Ammon's horn (tissue), 1 donor: ENCODE measurements around the gene TPH2.
A peak's percentile ranks its signal among the peaks of the same experiment; 100 is the strongest.

Source experiments
- DNase-seq: peaks from one replicate; pipeline ENCODE4 v3.0.0-alpha.2; 2016; ENCODE audit warnings: low spot score

Gene TPH2

DNA sequence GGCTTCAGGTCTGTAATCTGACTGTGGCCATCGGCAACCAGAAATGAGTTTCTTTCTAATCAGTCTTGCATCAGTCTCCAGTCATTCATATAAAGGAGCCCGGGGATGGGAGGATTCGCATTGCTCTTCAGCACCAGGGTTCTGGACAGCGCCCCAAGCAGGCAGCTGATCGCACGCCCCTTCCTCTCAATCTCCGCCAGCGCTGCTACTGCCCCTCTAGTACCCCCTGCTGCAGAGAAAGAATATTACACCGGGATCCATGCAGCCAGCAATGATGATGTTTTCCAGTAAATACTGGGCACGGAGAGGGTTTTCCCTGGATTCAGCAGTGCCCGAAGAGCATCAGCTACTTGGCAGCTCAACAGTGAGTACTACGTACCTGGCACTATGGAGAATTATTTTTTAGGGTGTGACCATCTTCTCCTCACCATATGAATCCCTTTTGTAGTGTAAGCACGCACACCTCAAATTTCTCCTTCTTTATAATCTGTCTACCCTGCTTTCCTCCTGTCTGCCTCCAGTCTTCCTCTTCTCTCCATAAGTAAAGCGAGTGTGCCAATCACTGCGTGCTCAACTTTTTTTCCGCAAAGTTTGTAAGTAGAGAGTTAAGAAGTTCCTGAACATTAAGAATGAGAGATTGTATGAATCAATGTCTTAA lies at the start of gene TPH2:
Gene TPH2, plus strand, starts transcription at position 118 of the 658 bp plus-strand sequence. Its CDS starts 142 bp downstream, at position 260.
- DNase-seq: peak; percentile 59

DNA sequence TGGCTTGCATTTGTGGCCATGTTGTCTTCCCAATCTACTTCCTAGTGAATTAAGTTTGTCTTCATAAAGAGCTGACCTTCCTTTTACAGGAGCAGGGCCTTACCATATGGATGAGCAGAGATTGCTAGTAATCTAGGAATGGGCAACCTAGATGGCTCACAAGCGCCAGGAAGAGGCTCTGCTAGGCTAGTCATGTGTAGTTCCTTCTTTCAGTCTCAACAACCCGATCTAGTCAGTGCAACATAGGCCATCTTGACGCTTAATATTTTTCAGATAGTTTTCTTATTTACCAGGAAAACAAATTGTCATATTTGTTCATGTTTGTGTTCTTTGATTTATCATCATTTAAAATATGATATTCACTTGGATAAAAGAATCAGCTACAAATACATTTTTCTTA lies 48.2 kb upstream of the TPH2 start:
- DNase-seq: no peak

DNA sequence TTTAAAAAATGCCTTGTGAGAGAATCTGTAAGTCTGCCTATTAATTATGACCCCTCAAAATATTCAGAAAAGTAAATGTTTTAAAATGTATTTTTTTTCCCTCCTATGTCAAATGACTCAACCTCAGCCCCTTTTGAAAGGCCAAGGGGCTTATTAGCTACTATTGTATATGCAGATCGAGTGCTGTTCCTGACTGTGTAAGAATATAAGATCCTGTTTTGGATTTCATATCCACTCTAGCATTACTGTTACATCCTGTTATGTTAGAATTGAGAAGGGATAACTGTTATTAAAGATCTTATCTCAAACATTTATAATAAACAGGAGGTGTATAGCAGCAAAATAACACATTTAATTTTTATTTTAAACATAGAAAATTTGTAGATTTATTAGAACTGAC lies 46.6 kb upstream of the TPH2 start:
- DNase-seq: no peak

DNA sequence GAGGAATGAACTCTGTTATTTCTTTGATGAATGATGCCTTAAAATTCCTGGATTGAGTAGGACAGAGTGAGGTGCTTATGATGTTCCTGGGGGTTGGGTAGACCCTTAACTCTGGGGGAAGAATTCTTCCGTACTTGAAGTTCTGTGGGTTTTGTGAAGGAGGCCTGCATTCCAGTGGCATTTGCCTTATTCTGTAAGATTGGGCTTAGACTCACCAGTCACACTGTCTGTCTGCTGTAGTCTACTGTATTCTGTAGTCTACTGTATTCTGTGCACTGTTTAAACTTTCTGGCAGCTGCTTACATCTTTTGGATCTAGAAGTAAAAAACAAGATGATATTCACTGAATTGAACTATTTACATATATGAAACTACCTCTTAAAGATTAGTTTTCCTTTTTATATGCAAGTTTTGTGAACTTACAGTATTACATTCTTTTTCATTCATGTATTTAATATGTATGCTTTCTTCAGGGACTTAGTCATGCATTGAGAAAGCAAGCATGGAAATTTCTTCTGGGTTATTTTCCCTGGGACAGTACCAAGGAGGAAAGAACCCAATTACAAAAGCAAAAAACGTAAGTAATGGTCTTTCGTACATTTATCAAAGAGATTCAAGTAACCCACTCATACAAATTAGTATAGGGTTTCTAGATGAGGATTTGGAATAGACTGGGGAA lies 42.3 kb upstream of the TPH2 start:
- DNase-seq: no peak

DNA sequence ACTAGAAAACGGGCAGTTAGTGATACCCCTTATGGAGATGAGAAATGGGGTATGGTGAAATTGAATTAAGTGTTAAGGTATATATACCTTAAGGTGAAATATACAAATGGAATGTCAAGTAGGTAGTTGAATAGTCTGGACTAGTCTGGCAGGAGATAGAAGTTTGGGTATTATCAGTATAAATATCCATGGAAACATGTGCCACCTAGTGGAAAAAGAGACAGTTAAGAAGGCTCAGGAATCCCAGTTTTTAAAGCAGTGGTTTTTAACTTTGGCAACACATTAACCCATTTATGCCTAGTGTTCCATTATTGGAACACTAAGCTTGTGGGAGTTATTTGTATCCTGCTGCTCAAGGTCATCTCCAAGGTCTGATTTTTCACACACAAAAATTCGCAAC lies 38.6 kb upstream of the TPH2 start:
- DNase-seq: no peak

DNA sequence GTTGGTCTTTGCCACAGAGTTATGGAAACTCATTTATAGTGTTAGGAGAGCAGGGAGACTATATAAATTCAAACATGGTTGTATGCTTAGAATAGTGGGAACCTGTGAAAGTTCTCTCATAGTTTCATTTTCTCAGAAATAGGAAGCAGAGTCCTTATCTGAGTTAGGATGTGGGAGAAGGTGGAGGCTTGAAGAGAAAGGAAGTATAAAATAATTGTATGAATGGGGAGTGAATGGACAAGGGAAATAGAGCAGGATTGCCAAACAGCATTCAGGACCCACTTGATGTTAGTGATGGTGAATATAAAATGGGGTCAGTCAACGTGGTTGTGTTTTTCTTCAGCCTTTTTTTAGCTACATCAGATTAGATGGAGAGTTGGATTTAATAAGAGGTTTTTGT lies 34.0 kb upstream of the TPH2 start:
- DNase-seq: no peak

DNA sequence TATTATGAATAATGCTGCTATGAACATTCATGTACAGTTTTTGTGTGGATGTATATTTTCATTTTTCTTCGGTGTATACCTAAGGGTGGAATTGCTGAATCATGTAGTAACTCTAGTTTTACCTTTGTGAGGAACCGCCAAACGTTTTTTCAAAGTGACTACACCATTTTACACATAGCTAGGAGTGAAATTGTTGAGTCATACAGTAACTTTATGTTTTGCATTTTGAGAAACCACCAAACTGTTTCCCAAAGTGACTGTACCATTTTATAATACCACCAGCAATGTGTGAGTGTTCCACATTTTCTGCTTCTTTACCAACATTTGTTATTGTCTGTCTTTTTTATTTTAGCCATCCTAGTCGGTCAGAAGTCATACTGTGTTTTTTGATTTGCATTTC lies 3.1 kb upstream of the TPH2 start:
- no peak for DNase-seq

DNA sequence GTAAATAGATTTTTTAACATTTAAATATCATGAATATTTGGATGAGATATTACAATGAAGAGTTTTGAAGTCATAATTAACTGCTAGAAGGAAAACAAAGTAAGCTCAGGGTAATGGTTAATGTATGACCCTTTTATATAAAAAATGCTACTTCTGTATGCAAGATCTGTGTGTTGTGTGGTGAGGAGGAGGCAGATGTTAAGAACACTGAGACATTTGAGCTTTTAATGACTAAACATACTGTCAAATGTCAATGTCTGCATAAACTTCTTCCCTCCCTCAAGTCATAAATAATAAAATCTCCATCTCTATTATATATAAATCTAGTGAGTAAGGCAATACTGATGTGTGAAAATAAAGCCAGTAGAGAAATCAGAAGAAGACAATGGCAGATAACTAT lies 1.4 kb downstream of the TPH2 start:
- no peak for DNase-seq

DNA sequence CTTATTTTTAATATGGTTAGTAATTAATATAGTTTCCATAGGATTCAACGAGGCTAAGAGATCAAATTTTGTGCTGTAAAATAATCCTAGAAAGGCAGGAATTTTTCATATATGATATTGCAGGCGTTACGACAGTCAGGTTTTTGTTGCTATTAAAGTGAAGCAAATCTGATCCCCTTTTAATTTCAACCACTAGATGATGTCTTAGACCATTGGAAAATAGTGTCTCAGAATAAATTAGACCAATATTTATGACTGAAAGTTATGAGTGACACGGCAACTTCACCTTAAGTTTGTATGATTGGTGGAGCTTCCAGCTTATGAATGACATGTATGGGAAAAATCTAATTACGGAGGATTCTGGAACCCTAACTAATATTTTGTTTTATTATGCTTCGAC lies 2.5 kb downstream of the TPH2 start:
- no peak for DNase-seq

DNA sequence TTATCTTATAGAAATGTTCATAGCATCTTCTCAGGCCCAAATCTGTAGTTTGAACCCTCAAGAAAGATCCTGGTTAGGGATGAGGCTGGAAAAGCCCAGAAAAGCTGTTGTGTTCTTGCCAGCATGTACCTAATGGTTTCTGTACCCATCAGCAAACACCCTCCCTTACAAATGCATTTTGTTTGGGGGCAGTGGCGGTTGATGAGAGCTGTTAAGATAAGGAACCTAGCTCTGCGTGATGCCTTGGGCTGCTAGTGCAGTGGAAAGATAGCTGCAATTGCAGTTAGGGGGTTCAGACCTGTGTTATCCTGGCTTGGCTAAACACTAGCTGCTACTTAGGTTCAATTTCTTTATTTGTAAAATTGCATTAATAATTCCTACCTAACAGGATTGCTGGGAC lies 3.6 kb downstream of the TPH2 start:
- DNase-seq: no peak

DNA sequence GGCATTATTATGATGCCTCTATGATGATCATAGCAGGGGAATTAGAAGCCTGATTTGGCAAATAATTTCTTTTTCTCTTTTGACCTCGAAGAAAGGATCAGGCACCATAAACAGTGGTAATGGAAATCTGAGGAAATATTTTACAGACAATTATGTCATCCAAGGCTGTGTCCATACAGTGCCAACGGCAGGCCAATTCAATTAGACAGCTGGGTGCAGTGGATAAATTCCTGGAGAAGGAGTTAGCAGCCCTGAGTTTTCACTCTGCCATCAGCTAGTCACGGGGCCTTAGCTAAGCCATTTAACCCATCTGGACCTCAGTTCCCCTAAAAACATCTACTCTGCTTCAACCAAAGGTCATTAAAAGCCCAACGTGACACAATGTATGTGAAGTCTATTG lies 4.1 kb downstream of the TPH2 start:
- no peak for DNase-seq

DNA sequence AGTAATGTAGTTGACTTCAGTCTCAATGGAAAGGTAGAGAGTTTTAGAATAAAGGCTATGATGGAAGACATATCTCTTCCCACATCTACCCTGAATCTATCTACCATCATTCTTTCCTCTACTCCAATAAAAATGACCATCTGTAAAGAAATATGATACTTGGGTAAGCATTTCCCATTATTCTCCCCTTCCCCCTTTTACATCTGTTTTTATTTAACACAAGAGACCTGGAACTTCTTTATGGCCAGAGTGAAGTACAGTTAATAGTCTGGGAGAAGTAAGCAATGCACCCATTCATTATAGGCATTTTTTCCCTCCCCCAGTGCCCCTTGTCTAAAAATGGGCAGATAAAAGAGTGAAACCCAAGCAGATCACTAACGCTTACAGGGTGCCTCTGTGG lies 6.5 kb downstream of the TPH2 start:
- DNase-seq: no peak

DNA sequence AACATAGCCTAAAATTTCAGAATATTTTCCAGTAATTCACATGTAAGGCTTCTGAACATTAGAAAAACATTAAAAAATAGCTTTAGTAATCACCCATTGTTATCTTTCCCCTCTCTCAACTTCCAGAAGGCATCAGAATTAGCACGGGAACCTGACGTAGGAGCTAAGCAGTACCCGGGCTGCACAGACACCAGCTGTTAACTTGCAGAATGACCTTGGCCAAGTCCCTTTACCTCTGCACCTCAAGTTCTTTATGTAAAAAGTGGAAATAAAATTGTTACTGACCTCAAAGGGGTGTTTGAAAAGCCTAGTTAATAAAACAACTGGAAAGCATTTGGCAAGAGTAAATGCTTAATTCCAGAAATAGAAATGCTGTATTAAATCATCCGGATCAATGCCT lies 7.2 kb downstream of the TPH2 start:
- DNase-seq: no peak

DNA sequence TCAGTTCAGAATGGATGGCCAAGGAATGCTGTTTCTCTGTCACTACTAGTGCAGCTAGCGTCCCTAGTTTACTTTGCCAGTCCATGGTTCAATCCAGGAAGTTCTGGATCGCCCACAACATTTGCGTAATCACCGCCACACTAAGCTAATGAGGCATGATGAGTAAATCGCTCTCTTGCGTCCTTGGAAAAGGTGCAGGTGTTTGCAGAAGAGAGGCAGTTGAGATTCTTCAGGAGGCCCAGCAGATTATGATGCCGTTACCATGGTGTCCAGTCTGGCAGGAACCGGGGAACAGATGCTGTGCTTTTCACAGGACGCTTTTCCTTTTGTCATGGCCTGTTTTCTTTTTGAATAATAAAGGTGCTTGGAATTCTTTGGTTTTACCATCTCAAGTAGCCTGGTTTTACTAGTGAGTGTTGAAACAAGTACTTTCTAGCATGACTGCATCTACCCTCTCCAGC lies 9.0 kb downstream of the TPH2 start:
- DNase-seq: peak; percentile 52

DNA sequence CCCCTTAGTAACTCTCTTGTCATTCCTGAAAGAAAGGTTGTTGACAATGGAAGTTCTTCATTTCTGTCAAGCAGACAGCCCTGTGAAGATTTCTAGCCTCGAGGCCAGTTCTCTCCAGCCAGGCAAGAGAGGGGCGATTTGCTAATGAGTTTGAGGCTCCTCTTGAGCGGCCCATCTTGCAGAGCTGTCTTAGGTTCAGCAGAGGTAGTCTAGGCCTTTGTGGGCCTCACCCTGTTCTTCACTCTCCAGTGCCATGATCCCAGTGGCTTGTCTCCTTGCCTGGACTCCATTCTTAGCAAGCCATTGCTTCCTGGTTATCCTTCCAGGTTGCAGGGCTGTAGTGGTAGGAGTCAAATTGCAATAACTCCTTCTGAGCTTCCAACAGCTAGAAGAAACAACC lies 9.7 kb downstream of the TPH2 start:
- DNase-seq: no peak

DNA sequence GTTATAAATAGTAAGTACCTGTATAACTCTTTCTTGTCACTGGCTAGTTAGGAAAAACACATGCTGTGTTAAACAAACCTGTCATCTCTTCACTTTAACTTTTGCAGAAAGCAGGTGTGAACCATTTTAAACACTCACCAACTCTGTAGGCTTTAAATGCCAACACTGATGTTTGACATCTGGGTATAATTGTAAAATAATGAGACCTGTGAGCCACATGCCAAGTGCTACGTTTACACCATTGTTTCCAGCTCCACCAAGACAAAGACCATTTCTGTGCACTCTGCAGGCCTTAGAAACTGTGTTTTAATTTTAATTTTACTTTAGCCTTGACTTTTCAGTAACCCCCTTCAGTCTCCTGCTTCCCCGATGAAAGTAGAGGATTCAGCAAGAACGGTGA lies 11.0 kb downstream of the TPH2 start:
- DNase-seq: no peak

DNA sequence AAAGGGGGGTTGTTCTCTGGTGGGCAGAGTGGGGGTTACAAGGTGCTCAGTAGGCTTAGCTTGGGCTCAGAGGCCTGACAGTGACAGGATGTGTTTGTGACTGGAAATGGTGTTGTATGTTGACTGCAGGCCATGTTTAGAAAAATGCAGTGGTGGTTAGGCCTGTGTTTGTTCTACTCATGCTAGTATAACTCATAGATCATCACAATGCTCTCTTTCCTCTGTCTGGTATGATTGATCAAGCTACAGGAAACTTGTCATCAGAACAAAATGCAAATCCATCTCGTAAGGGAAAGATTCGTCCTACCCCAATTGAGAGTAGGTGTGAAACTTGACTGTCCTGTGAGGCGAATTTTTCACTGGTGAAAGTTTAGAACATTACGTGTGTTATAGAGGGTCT lies 11.8 kb downstream of the TPH2 start:
- no peak for DNase-seq

DNA sequence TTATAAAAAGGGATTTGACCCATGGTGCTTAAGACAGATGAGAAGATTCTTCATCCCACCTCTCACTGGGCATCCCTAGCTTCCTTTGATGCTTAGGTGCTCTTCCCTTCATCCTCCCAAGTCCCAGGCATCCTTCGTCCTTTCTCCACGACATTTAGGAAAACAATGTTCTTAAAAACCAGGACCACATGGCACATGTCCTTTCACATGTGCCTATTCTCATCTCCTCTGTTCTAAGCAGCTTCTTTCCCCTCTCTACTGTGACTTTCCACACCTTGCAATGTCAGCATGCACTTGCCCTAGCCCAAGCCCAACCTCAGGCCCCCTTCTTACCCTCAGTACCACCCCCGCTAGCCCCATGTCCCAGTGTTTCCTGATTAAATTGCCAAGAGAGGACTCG lies 12.2 kb downstream of the TPH2 start:
- no peak for DNase-seq

DNA sequence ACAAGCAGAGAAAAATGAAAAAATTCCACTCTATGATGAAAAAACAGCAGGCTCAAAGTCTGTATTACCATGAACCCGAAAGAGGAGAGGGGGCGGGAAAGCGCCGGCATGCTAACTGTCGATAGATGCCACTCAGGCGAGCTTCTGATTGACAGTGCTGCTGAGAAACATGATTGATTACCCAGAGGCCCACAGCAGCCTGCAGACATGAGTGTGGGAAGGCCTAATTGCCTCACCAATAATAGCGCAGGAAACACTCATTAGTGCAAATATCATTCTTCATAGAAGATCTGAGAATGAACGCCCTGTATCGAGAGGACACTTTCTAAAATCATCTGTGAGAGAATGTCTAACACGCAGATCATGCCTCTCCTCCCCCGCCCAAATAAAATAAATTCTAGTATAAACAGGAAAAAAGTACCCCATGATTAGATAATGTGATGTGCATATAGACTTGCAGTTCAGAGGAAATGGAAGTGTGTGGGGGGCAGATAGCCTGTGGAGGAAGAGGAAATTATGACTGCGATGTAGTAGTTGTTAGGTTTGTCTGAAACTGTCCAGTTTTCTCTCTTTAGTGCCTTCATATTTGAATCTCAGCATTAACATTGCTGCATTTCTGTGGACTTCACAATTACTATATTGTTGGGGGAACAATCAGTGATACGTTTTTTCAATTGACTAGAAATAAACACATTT lies 15.6 kb downstream of the TPH2 start:
- no peak for DNase-seq

DNA sequence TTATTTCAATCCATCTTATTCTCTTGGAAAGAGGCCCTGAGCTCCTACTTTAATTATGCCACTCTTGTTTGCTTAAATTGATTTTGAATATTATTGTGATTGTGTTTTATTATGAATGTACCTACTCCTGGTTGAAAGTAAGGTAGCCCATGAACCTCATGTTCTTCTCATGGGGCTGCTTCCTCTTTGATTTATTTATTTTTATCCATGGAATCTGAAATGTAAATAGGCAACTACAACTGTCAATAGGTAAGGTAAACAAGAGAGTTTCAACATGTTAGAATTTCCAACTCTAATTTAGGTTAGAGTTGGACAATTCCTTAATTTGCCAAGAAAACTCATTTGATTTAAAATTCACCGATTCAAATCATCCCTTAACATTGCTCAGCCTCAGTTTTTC lies 16.2 kb downstream of the TPH2 start:
- DNase-seq: no peak

DNA sequence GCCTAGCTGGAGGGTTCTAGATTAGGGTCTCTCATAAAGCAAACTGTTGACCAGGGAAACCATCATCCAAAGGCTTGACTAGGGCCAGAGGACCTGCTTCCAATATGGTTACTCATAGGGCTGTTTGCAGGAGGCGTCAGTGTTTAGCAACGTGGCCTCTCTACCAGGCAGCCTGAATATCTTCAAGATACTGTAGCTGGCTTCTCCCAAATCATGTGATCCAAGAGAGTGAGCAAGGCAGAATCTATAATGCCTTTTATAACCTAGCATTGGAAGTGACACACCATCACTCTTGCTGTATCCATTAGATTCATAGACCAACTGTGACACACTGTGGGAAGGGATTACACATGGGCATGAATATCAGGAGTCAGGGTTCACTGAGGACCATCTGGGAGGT lies 17.3 kb downstream of the TPH2 start:
- DNase-seq: no peak

DNA sequence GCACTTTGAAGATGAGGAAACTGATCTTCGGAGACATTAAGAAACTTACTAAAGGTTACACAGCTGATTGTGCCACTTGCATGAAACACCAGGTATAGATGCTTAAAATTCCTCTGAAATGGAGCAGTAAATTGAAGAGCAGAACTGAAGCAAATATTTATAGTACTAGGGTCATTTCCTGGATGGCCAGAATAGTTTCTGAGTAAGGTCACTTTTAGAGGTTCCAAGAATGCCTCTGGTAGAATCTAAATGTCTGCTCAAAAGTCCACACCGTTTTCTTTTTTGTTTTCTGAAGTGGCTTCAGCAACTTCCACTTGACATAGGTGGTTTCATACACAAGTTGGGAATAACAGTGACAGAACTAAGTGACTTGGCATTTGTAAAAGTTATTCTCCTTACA lies 19.4 kb downstream of the TPH2 start:
- DNase-seq: no peak

DNA sequence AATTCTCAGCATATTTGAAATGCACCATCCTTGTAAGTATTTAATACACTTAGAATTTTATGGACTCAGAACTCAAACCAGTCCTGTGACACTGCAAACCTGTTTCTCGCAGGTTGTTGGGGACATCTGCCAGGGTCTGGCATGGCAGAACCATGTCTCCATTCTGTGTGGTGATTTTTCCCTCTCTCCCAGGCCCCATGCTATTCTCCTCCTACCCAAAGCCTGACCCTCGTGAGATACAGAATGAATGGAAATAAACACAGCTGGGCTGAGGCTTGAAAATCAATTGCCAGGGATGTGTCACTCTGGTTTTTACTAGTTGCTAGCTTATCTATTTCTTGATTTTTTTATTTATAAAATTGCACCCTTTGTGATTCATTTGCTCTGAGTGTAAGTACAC lies 19.8 kb downstream of the TPH2 start:
- DNase-seq: no peak
